NCI-H524 (cell line): ENCODE measurements around the gene ARL17B.
"Not testable (repeated sequence)": the region's sequence is repeated elsewhere in the genome, so short reads cannot be mapped to it uniquely, and the experiment has no call there.

Experiments used
- DNase-seq, 2 experiments: peaks; one replicate each; lab custom pipeline; 2025; lab: John Stamatoyannopoulos, UW

Gene ARL17B

DNA sequence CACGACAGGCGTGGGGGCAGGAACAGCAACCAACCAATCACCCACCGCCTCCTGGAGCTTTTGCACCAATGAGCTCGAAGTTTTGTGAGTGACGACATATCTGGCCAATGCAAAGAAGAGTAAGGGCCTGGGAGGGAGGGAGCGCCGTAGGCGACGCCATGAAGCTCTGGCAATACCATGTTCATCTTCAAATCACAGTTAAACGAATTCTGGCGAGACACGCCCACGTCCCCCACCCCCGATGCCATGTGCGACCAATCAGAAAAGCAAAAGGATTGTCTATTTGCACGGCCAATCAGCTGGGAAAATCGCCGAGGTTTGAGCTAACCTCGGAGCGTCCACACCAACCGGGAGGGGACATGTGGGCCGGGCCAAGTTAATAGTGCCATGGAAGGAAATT lies at the start of gene ARL17B:
TSS of gene ARL17B (minus strand) at position 12 of the 400 bp plus-strand sequence. CDS start 3,369 bp downstream, outside the sequence.
- not testable (repeated sequence) for DNase-seq

DNA sequence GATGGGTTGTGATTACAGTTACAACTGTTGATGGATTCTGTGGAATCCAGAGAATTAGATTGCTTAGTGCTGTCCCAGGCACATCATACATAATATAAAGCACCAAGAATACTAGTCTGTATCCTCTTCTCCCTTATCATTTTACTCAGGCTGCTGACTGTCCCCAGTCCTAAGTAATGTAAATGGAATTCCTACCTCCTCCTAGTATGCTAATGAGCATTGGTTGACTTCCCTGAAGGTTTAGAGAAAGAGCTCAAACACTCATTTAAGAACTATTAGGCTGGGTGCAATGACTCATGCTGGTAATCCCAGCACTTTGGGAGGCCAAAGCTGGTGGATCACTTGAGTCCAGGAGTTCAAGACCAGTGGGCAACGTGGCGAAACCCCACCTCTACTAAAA lies 48.3 kb upstream of the ARL17B start:
- not testable (repeated sequence) for DNase-seq

DNA sequence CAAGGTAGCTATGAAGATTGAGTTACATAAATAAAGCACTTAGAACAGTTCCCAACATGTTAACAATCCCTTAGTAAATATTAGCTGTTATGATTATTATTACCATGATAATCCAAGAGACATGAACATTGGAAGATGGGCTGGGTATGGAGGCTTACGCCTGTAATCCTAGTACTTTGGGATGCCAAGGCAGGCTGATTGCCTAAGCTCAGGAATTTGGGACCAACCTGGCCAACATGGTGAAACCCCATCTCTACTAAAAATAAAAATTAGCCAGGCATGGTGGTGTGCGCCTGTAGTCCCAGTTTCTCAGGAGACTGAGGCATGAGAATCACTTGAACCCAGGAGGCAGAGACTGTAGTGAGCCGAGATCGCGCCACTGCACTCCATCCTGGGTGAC lies 45.6 kb upstream of the ARL17B start:
- DNase-seq, result not testable (repeated sequence)

DNA sequence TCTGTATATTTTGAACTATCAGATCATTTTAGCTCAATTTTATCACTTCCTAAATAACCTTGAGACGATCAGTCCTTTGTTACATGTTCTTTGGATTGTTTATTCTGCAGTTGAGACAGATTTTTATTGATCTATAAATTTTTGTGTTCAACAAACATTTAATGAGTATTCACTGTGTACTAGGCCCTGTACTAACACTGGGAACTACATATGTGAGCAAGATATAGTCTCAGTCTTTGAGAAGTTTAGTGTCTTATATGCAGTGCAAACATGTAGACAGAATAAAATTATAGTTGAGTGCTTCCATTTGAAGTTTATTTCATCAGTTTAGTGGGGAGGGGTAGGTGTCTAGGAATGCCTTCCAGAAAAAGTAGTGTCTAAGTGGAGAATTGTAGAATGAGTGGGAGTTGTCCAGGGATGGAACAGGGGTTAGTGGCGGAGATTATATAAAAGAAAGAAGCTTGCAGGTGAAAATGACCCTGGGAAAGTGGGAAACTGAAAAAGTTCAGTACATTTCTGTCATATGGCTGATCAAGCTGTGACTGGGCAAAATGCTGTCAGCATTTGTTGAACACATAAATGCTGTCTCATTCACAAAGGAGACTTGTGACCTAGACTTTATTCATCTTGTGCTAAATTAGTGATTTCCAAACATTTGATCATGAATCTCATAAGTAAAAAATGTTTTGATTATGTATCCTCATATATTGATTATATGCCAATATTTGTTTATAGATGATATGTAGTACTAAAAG lies 39.6 kb upstream of the ARL17B start:
- not testable (repeated sequence) for DNase-seq

DNA sequence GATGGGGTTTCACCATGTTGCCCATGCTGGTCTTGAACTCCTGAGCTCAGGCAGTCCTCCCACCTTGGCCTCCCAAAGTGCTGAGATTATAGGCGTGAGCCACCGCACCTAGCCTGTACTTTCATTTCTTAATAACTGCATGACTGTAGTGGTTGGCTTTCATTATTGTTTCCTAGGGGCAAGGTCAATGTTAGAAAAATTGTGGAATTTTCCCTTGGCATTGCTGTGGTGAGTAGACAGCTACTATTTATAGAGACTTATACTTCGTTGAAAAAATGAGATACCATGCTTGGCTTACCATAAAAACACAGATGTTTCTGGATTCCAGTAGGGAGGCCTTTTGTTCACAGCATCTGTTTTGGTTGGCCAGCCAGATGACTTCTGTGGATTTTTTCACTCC lies 39.0 kb upstream of the ARL17B start:
- not testable (repeated sequence) for DNase-seq

DNA sequence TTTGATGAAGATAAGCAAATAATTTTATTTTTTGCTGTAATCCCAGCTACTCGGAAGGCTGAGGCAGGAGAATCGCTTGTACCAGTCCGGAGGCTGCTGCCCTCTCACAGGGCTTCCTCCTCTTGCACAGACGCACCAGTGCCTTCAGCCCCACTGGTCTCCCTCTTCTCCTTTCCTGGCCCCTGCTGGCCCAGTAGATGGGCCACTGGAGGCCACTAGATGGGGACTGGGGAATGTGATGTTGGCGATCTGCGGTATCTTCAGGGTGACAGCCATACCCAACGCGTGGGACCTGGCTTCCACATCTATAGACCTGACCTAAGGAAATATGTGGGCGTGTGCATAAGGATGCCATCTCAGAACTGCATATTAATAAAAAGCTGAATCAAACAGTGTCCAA lies 38.4 kb upstream of the ARL17B start:
- DNase-seq, result not testable (repeated sequence)

DNA sequence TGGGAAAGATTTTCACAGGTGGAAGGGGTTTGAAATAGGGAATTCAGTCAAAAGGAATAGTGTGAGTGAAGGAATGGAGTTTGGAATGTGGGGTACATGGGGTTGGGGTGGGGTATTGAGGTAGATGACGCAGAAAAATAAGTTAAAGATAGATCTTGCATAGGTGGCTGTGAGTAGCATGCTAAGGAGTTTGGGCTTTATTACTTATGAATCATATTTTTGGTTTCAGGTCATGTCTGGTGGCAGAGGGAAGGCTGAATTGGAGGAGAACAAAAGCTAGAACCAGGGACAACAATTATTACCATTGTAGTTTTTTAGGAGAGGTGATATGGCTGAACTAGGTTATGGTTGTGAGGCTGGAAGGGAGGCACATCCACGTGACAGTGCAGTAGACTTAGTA lies 34.7 kb upstream of the ARL17B start:
- not testable (repeated sequence) for DNase-seq

DNA sequence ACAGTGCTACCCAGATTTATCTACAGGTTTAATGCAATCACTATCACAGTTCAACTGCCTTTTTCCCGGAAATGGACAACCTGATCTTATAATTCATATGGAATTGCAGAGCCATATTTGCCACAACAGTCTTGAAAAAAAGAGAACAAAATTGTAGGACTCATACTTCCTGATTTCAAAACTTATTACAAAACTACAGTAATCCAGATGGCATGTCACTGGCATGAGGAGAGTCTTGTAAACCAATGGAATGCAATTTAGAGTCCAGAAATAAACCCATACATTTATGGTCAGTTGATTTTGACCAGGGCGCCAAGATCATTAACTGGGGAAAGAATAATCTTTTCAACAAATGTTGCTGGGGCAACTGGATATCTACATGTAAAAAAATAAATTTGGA lies 32.1 kb upstream of the ARL17B start:
- not testable (repeated sequence) for DNase-seq

DNA sequence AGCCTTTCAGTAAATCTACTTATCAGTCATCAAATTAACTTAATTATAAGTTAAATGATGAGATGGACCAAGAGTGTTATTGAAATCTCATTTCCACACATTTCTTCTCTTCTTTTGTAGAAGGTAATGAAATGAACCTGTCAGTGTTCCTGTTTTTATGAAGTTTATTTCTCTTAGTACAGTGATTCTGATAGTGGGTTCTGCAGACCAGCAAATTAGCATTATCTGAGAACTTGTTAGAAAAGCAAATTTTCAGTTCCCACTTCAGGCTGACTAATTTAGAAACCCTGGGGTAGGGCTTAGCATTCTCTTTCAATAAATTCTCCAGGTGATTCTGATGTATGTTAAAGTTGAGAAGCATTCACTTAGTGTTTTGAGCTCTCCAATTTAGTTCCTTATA lies 23.9 kb upstream of the ARL17B start:
- DNase-seq, result not testable (repeated sequence)

DNA sequence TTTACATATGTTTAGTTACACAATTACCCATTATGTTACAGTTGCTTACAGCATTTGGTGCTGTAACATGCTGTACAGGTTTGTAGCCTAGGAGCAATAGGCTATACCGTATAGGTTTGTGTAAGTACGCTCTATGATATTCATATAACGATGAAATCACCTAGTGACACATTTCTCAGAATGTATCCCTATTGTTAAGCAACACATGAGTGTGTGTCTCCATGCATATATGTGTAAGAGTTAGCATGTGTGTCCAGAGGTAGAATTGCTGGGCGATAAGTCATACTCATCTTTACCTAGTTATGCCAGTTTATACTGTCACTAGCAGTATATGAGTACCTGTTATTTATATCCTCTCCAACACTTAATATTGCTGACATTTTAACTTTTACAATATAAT lies 21.6 kb upstream of the ARL17B start:
- not testable (repeated sequence) for DNase-seq

DNA sequence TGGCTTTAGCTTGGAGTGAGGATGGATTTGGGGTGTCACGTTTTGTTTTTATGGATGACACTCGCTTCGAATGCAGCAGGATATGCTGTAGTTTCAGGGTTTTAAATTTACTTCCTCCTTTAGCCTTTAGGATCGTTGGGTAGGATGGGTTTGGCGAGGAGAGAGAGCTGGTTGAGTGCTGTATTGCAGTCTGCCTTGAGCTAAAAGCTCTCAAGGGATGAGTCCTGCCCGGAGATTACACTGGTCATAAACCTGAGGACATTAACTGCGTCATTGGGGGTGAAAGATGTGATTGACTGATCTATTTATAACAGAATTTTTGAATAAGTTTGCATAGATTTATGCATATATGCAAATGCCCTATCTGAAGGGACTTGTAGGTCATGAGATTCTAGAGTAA lies 11.9 kb upstream of the ARL17B start:
- DNase-seq, result not testable (repeated sequence)

DNA sequence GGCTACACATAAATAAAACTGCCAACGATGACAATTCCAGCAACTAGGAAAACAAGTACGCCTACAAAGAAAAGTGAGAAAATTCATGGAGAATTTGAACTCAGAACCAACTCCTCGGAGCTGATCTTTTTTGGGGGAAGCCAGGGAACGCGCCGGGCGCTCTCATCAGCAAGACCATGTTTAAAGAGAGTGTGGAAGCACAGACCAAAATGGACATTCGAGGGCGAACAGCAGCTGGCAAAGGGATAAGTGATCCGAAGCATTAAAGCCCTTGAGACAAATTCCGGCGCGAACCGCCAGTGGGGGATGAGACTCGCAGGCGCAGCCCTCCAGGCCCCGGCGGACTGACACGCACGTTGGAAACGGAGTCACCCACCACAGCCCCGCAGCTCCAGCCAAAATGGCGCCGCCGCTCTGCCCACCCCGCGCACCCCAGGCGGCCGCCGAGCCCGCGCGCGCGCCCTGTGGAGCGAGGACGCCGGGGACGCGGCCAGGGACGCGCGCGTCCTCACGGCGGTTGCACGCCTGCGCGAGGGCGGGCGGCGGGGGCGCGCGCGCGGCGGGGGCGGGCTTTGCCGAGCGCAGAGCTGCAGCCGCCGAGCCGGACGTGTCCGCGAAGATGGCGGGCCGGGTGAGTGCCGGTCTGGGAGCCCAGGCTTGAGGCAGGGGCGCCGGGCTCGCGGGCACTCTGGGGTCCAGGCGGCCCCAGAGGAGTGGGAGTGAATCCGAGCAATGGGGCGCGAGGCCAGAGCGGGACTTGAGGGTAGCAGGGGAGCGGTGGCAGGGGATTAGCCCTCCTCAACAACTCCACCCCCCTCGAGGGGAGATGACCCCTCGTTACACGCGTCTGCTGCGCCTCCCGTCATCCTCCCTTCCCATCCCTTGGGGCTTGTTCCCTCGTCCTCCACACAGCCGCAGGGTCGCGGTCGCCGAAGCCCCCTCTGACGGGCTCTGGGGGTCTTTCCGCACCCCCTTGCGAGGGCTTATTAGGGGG lies 11.0 kb upstream of the ARL17B start:
- DNase-seq, result not testable (repeated sequence)

DNA sequence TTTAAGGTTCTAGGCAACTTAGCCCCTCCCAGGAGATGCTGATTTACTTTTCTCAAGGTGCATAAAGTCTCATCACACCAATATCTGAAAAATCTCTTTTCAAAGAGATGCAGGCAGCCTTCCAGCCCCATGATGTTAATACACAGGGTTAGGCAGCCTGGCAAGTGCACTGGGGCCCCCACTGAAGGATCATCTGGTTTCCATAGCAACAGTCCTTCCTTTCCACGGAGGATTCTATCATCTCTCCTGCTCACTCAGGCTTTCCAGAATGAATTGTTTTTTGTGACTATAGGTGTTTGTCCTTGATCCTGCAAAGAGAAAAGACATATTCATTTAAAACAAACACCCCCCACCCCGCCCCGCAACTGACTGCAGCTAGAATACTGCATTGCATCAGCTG lies 6.0 kb upstream of the ARL17B start:
- DNase-seq, result not testable (repeated sequence)

DNA sequence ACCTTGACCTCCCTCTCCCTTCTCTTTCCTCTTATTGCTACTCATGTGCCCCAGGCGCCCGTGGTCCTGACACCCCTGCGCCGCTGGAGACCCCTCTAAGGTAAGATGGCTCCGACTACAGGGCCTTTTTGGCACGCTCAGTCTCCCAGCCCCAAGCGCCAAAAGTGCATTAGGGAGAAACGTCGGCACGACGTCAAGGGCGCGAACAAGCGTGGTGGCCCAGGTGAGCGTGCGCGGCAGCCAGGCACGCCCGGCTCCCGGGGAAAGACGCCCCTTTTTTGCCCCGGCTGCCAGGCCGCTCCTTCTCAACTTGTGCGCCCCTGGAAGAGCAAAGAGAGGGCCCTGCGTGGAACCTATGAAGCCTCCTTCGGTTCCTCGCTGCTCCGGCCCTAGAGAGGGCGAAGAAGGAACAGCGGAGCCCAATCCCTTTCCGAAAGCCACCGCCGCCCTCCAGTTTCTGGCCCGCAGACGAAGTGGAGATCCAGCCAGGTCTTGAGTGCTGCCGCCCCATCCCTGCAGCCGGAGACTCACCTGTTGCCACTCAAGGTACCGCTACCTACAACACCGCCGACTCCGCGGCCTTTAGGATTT lies 326 bp downstream of the ARL17B start:
- not testable (repeated sequence) for DNase-seq

DNA sequence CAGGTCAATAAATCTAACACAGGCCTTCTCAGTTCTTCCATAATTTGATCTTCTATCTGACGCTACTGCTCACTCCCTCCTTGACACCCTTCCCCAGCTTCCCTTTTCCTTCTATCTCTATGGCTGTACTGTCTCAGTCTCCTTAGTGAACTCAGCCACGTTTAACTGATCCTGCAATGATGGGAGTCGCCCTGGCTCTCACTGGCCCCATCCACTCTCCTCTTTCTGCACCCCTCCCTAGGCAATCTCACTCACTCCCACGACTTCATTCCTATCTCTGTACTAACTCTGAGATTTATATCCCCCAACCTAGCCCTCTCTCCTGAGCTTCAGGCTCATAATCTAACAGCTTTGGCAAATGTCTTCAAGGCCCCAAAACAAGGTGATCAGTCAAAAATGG lies 7.7 kb downstream of the ARL17B start:
- DNase-seq, result not testable (repeated sequence)

DNA sequence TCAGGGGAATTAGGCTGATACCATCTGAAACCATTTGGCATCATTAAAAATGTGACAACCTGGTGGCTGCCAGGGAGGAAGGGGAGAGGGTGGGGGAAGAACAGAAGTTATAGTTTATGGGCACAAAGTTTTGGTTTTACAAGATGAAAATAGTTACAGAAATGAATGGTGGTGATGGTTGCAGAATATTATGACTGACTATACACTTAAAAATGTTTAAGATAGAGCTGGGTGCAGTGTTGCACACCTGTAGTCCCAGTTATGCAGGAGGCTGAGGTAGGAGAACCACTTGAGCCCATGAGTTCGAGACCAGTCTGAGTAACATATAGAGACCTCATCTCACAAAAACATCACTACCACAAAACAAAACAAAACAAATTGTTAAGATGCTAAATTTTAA lies 12.5 kb downstream of the ARL17B start:
- not testable (repeated sequence) for DNase-seq

DNA sequence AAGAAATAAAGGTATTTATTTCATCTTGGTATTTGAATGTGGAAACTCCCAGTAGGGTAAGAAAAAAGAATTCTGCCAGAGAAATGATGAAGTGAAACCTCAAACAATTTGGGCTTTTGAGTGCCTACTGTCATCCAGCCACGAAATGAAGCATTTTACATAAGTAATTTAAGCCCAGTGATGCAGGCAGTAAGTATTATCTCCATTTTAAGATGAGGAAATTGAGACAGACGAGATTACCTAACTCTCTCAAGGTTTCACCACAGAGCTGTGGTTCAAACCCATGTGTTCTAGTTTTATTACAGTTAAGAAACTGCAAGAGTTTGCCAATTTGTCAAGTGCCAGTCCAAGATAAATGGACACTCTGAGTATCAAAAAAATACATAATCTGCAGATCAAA lies 13.2 kb downstream of the ARL17B start:
- DNase-seq, result not testable (repeated sequence)

DNA sequence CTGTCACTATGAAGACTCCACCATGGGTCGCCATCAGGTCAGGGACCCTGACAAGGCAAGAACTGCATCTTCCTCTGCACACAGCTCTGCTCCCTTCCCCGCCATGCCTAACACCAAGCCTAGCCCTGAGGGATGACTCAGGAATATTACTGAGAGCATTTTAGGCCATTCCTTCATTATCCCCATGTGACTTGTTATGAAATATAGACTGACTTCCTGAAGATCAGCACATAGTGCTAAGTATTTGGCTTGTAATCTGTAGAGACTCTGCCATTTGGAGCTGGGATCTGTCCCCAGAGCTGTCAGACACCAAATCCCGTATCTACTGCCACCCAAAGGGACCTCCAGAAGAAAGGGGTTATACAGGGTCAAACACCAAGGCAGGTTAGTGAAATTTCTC lies 19.4 kb downstream of the ARL17B start:
- DNase-seq, result not testable (repeated sequence)

DNA sequence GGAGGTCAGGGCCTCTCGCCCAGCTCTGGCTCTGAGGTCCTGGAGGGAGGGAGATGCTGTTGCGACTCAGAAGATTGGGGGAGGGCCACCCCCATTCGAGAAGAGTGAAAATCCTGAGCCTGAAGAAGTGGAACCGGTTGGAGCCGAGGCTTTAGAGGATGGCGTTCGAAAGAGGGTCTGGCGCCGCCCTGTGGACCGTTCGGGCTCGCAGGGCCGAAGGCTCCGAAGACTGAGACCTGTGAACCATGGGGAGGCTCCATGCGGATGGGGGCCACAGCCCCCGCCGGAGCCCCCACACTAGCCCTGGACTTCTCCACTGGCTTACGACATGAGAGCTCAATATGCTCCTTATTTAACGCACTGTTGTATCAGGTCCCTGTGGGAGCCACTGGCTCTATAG lies 20.3 kb downstream of the ARL17B start:
- DNase-seq, result not testable (repeated sequence)

DNA sequence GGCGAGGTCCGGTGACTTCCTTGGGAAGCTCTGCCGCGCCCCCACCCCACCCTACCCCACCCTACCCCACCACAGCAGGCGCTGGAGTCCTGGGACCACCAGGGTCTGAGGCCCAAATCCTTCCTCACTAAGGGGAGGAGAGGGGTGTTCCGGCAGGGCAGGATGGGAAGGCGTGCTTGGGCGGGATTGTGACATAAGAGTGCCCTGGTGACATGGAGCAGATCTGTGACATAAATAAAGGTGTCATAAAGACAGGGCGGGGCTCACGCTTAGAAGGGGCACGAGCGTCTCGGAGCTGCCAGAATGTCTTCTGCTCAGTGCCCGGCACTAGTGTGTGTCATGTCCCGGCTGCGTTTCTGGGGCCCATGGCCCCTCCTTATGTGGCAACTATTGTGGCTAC lies 66.7 kb downstream of the ARL17B start, which contains the start of gene LRRC37A:
TSS of gene LRRC37A (plus strand) at position 301 of the 400 bp plus-strand sequence. CDS start at position 304, 3 bp downstream.
- DNase-seq, result not testable (repeated sequence)

DNA sequence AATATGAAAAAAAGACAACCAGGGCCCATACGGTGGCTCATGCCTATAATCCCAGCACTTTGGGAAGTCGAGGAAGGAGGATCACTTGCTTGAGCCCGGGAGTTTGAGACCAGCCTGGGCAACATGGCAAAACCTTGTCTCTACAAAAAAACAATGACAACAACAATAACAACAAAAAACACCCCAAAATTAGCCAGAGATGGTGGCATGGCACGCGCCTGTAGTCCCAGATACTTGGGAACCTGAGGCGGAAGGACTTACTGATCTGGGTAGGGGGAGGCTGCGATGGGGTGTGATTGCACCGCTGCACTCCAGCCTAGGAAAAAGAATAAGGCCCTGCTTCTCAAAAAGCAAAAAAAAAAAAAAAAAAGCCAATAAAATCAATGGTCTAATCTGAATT lies 69.9 kb downstream of the ARL17B start:
- not testable (repeated sequence) for DNase-seq

DNA sequence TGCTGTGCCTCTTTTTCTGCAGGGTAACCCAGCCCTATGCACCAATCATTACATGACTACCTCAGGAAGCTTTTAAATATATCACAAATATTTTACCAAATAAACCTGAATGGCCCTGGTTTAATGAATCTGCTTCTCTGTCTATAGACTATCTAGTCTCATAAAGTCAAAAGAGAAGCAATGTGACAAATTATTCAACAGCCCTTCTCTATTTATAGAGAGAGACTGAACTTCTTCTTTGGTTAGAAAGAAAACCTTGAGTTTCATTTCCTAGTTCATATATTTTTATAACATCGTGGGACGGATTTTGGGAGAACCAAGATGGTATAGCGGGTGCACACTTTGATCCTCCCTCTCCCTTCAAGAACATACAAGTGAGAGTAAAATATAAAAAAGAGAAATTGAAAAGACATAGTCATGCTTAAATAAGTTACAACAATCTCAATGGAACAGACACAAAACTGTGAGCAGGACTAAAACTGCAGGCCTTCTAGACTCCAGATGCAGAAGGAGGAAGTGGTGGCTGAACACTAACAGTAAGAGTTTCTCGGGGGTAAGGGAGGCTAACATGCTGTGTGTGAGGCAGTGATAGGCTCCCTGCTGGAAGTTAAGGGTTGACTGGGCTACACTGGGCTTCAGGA lies 70.5 kb downstream of the ARL17B start:
- not testable (repeated sequence) for DNase-seq
